HEK293 (cell line): ENCODE data around the gene RLN3.

ENCODE experiments used
- CTCF ChIA-PET: fragments of 350-600 bp; formaldehyde crosslinking; extraction: SDS; loops from one replicate; lab custom pipeline; 2021; ENCODE audit warnings: antibody characterized with exemption; lab: Yijun Ruan, JAX
- POLR2A ChIA-PET: fragments of 300-600 bp; formaldehyde crosslinking; extraction: SDS; loops from one replicate; lab custom pipeline; 2020; ENCODE audit warnings: antibody characterized with exemption, inconsistent platforms; lab: Yijun Ruan, JAX
- H3K27ac ChIP-seq: fragments of 200-500 bp; sonication (Bioruptor generic); 2 replicates; pipeline ENCODE4 v1.5.1; 2014; ENCODE audit warnings: low read depth, low read length, control low read depth, inconsistent platforms; ENCODE audit errors: extremely low read depth
- H3K36me3 ChIP-seq, 2 experiments: fragments of 200-500 bp in 1 of 2; sonication (Bioruptor generic) in 1 of 2; 1 replicate in 1 of 2; 2 replicates in 1 of 2; pipeline ENCODE4 v1.5.1; 2014 to 2017; ENCODE audit warnings: inconsistent platforms in 2 of 2, low read length in 2 of 2; ENCODE audit not compliant: control insufficient read depth in 2 of 2, insufficient read depth in 1 of 2
- H3K4me1 ChIP-seq: fragments of 200-500 bp; sonication (Bioruptor generic); 2 replicates; pipeline ENCODE4 v1.5.1; 2014; ENCODE audit warnings: mild to moderate bottlenecking, low read length, inconsistent platforms; ENCODE audit not compliant: control insufficient read depth, insufficient read depth
- H3K4me3 ChIP-seq: 2 replicates; pipeline ENCODE4 v1.5.1; 2011; ENCODE audit warnings: low read depth, mild to moderate bottlenecking, control low read depth, low read length, moderate library complexity
- H3K9me3 ChIP-seq: fragments of 200-500 bp; sonication (Bioruptor generic); 2 replicates; pipeline ENCODE4 v1.5.1; 2014; ENCODE audit warnings: low read depth, low read length, inconsistent platforms; ENCODE audit not compliant: control insufficient read depth, insufficient read depth
- KLF7 ChIP-seq: fragments of 450-650 bp; formaldehyde crosslinking; IDR thresholded peaks from 2 replicates; pipeline ENCODE4 v1.5.1; 2016; ENCODE audit warnings: missing biosample characterization, missing genetic modification characterization, borderline replicate concordance
- MYNN ChIP-seq: fragments of 450-650 bp; formaldehyde crosslinking; IDR thresholded peaks from 2 replicates; pipeline ENCODE4 v1.5.1; 2016; ENCODE audit warnings: missing biosample characterization, missing genetic modification characterization, borderline replicate concordance
- SETDB1 ChIP-seq: IDR thresholded peaks from one replicate; pipeline ENCODE4 v1.6.1; 2017; ENCODE audit warnings: mild to moderate bottlenecking, low read length, moderate library complexity, mixed read lengths; ENCODE audit not compliant: insufficient read length
- ZNF16 ChIP-seq: fragments of 450-650 bp; formaldehyde crosslinking; IDR thresholded peaks from 2 replicates; pipeline ENCODE4 v1.5.1; 2016; ENCODE audit warnings: low read depth, missing biosample characterization, missing genetic modification characterization
- ZNF169 ChIP-seq: fragments of 450-650 bp; formaldehyde crosslinking; IDR thresholded peaks from 2 replicates; pipeline ENCODE4 v1.5.1; 2016; ENCODE audit warnings: missing biosample characterization, missing genetic modification characterization
- ZNF174 ChIP-seq: fragments of 450-650 bp; formaldehyde crosslinking; IDR thresholded peaks from 2 replicates; pipeline ENCODE4 v1.5.0; 2017; ENCODE audit warnings: missing biosample characterization, mild to moderate bottlenecking, missing genetic modification characterization
- ZNF23 ChIP-seq: fragments of 450-650 bp; formaldehyde crosslinking; IDR thresholded peaks from 2 replicates; pipeline ENCODE4 v1.5.1; 2016; ENCODE audit warnings: missing biosample characterization, missing genetic modification characterization, borderline replicate concordance
- ZNF391 ChIP-seq: fragments of 450-650 bp; formaldehyde crosslinking; IDR thresholded peaks from 2 replicates; pipeline ENCODE4 v1.5.1; 2016; ENCODE audit warnings: low read depth, missing biosample characterization, missing genetic modification characterization, borderline replicate concordance
- ZNF398 ChIP-seq: fragments of 450-650 bp; formaldehyde crosslinking; IDR thresholded peaks from 2 replicates; pipeline ENCODE4 v1.5.1; 2017; ENCODE audit warnings: missing biosample characterization, missing genetic modification characterization
- ZNF549 ChIP-seq: fragments of 450-650 bp; IDR thresholded peaks from 2 replicates; pipeline ENCODE4 v1.5.1; 2018; ENCODE audit warnings: missing biosample characterization, missing genetic modification characterization, mild to moderate bottlenecking, inconsistent platforms, moderate library complexity
- ZNF561 ChIP-seq: fragments of 450-650 bp; IDR thresholded peaks from 2 replicates; pipeline ENCODE4 v1.5.1; 2018; ENCODE audit warnings: missing biosample characterization, missing genetic modification characterization, borderline replicate concordance
- ZNF621 ChIP-seq: fragments of 450-650 bp; formaldehyde crosslinking; IDR thresholded peaks from 2 replicates; pipeline ENCODE4 v1.5.1; 2017; ENCODE audit warnings: missing biosample characterization, missing genetic modification characterization
- ZNF624 ChIP-seq: fragments of 450-650 bp; formaldehyde crosslinking; IDR thresholded peaks from 2 replicates; pipeline ENCODE4 v1.5.1; 2017; ENCODE audit warnings: missing biosample characterization, missing genetic modification characterization
- ZNF692 ChIP-seq: fragments of 450-650 bp; formaldehyde crosslinking; IDR thresholded peaks from 2 replicates; pipeline ENCODE4 v1.5.1; 2016; ENCODE audit warnings: missing biosample characterization, missing genetic modification characterization
- ZNF776 ChIP-seq: fragments of 450-650 bp; formaldehyde crosslinking; IDR thresholded peaks from 2 replicates; pipeline ENCODE4 v1.5.0; 2017; ENCODE audit warnings: missing biosample characterization, missing genetic modification characterization, borderline replicate concordance
- ZNF785 ChIP-seq: fragments of 450-650 bp; formaldehyde crosslinking; IDR thresholded peaks from 2 replicates; pipeline ENCODE4 v1.5.1; 2016; ENCODE audit warnings: missing biosample characterization, missing genetic modification characterization
- TF ChIP-seq, protein P1 (sequence below): fragments of 450-650 bp; formaldehyde crosslinking; IDR thresholded peaks from 2 replicates; pipeline ENCODE4 v1.5.1; 2017; ENCODE audit warnings: missing biosample characterization, missing genetic modification characterization
- TF ChIP-seq, protein P2 (sequence below): fragments of 450-650 bp; formaldehyde crosslinking; IDR thresholded peaks from 2 replicates; pipeline ENCODE4 v1.5.1; 2016; ENCODE audit warnings: missing biosample characterization, missing genetic modification characterization
- TF ChIP-seq, protein P3 (sequence below): fragments of 450-650 bp; formaldehyde crosslinking; IDR thresholded peaks from 2 replicates; pipeline ENCODE4 v1.5.1; 2016; ENCODE audit warnings: missing biosample characterization, missing genetic modification characterization
- TF ChIP-seq, protein P4 (sequence below): fragments of 450-650 bp; IDR thresholded peaks from 2 replicates; pipeline ENCODE4 v1.5.1; 2018; ENCODE audit warnings: missing biosample characterization, missing genetic modification characterization

RLN3 gene

DNA sequence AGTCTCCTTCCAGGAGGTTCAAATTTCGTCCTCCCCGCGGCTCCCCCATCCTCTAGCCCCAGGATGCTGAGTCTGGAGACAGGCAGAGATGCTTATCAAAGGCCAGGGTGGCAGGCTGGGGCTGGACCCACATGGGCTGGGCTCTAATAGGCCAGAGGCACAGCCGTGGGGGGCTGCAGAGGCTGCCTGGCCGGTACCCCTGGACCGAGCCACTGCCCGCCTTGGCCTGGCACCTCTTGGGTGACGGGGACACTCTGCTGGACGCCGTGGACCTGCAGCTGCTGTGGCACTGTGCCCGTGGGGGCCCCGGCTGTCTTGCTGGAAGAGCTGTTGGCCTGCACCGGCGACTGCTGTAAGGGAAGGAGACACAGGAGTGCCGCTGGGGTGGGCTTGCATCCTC lies 47.6 kb upstream of the RLN3 start:
- POLR2A ChIA-PET: interaction anchor here (0.5 kb wide), 1 partner anchor 69 kb away, joined by 3 read pairs; no protein-coding TSS in a partner anchor

More for the DNA sequence above, 47.6 kb upstream of the RLN3 start:
- CTCF ChIA-PET: no interaction called here
- Histone ChIP-seq H3K36me3 (peaks cover 7 to 55% of the 10 kb centered on the region in 2 experiments; a peak in 2 of 3 replicates), H3K4me1 (no peaks in the 10 kb centered on the region), H3K4me3 (no peak overlapping the region), H3K27ac (no peak overlapping the region), H3K9me3 (no peaks in the 10 kb centered on the region)
- TF ChIP-seq, protein P1, sequence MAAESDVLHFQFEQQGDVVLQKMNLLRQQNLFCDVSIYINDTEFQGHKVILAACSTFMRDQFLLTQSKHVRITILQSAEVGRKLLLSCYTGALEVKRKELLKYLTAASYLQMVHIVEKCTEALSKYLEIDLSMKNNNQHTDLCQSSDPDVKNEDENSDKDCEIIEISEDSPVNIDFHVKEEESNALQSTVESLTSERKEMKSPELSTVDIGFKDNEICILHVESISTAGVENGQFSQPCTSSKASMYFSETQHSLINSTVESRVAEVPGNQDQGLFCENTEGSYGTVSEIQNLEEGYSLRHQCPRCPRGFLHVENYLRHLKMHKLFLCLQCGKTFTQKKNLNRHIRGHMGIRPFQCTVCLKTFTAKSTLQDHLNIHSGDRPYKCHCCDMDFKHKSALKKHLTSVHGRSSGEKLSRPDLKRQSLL (tag by site-specific recombination): no peak
- TF ChIP-seq ZNF785 (tag by site-specific recombination): no peak
- no peak for TF ChIP-seq ZNF624 (tag by site-specific recombination)
- TF ChIP-seq, protein P2, sequence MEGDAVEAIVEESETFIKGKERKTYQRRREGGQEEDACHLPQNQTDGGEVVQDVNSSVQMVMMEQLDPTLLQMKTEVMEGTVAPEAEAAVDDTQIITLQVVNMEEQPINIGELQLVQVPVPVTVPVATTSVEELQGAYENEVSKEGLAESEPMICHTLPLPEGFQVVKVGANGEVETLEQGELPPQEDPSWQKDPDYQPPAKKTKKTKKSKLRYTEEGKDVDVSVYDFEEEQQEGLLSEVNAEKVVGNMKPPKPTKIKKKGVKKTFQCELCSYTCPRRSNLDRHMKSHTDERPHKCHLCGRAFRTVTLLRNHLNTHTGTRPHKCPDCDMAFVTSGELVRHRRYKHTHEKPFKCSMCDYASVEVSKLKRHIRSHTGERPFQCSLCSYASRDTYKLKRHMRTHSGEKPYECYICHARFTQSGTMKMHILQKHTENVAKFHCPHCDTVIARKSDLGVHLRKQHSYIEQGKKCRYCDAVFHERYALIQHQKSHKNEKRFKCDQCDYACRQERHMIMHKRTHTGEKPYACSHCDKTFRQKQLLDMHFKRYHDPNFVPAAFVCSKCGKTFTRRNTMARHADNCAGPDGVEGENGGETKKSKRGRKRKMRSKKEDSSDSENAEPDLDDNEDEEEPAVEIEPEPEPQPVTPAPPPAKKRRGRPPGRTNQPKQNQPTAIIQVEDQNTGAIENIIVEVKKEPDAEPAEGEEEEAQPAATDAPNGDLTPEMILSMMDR (tag by site-specific recombination): no peak
- TF ChIP-seq ZNF398: no peak
- no peak for TF ChIP-seq ZNF561
- TF ChIP-seq SETDB1: no peak
- TF ChIP-seq, protein P3, sequence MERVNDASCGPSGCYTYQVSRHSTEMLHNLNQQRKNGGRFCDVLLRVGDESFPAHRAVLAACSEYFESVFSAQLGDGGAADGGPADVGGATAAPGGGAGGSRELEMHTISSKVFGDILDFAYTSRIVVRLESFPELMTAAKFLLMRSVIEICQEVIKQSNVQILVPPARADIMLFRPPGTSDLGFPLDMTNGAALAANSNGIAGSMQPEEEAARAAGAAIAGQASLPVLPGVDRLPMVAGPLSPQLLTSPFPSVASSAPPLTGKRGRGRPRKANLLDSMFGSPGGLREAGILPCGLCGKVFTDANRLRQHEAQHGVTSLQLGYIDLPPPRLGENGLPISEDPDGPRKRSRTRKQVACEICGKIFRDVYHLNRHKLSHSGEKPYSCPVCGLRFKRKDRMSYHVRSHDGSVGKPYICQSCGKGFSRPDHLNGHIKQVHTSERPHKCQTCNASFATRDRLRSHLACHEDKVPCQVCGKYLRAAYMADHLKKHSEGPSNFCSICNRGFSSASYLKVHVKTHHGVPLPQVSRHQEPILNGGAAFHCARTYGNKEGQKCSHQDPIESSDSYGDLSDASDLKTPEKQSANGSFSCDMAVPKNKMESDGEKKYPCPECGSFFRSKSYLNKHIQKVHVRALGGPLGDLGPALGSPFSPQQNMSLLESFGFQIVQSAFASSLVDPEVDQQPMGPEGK (tag by site-specific recombination): no peak
- no peak for TF ChIP-seq ZNF169 (tag by site-specific recombination)
- TF ChIP-seq ZNF174 (tag by site-specific recombination): no peak
- TF ChIP-seq ZNF23: no peak
- TF ChIP-seq ZNF776 (tag by site-specific recombination): no peak
- TF ChIP-seq ZNF391 (tag by site-specific recombination): no peak
- TF ChIP-seq, protein P4, sequence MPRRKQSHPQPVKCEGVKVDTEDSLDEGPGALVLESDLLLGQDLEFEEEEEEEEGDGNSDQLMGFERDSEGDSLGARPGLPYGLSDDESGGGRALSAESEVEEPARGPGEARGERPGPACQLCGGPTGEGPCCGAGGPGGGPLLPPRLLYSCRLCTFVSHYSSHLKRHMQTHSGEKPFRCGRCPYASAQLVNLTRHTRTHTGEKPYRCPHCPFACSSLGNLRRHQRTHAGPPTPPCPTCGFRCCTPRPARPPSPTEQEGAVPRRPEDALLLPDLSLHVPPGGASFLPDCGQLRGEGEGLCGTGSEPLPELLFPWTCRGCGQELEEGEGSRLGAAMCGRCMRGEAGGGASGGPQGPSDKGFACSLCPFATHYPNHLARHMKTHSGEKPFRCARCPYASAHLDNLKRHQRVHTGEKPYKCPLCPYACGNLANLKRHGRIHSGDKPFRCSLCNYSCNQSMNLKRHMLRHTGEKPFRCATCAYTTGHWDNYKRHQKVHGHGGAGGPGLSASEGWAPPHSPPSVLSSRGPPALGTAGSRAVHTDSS (tag by site-specific recombination): no peak
- TF ChIP-seq MYNN (tag by site-specific recombination): no peak
- TF ChIP-seq ZNF621 (tag by site-specific recombination): no peak
- no peak for TF ChIP-seq ZNF692 (tag by site-specific recombination)
- TF ChIP-seq ZNF16: no peak
- TF ChIP-seq ZNF549 (tag by site-specific recombination): no peak
- TF ChIP-seq KLF7: no peak
